SK-N-MC (cell line): ENCODE data around the gene PLEKHG2.

Source experiments
- EZH2 ChIP-seq: fragments of 200-600 bp; sonication (generic); IDR thresholded peaks from one replicate; pipeline ENCODE4 v1.6.1; 2017; ENCODE audit warnings: antibody characterized with exemption
- POLR2AphosphoS5 ChIP-seq: IDR thresholded peaks from 2 replicates; pipeline ENCODE4 v1.6.1; 2012; ENCODE audit warnings: mild to moderate bottlenecking, low read depth, low read length, borderline replicate concordance

DNA sequence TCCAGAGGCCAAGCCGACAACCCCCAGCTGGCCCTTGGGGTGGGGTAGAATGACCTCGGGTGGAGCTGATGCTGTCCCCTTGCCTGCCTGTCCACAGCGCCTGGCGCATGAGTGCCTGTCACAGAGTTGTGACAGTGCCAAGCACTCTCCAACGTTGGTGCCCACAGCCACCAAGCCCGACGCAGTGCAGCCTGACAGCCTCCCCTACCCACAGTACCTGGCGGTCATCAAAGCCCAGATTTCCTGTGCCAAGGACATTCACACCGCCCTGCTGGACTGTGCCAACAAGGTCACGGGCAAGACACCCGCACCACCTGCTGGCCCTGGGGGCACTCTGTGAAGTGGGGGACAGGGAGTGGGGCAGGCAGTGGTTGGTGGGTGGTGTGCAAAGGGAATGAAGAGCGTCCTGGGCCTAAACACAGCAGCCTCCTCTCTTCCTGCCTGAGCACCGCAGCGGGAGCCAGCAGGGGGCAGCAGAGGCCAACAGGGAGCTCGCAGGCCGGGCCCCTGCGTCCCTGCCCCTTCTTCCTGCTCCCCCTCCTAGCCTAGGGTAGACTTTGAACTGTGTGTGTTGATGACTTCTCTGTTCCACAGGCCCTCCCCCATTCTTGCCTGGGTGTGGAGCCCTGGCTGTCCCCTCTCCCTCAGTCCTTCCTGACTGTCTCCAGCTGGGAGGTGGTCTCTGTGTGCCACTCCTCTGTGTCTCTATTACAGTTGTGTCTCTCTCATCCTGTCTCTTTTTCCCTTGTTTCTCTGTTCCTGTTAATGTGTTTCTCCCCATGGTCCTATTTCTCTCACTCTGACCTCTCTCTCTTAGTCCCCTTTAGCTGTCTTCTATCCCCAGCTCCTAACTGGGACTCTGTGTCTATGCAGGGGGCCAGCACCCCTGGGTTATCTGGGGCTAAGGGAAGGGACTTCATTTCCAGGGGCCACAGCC is 14.8 kb upstream of the PLEKHG2 start:
- TF ChIP-seq POLR2AphosphoS5 (no peak; the same call in 1 of the 2 replicates), EZH2 (no peak)
